HEK293 (cell line): ENCODE measurements around the gene RAET1L.

Source experiments
- ZBTB20 ChIP-seq: fragments of 450-650 bp; formaldehyde crosslinking; IDR thresholded peaks from 2 replicates; pipeline ENCODE4 v1.5.1; 2016; ENCODE audit warnings: missing biosample characterization, missing genetic modification characterization
- ZNF274 ChIP-seq, 2 experiments: fragments of 200-500 bp in 1 of 2; fragments of 450-650 bp in 1 of 2; sonication (Bioruptor generic) in 1 of 2; formaldehyde crosslinking in 1 of 2; IDR thresholded peaks; 2 replicates each; pipeline versions ENCODE4 v1.5.1 to v1.6.1; 2014 to 2016; ENCODE audit warnings: borderline replicate concordance in 1 of 2, inconsistent platforms in 1 of 2, low read length in 1 of 2, missing biosample characterization in 1 of 2, missing genetic modification characterization in 1 of 2
- ZNF707 ChIP-seq: fragments of 450-650 bp; formaldehyde crosslinking; IDR thresholded peaks from 2 replicates; pipeline ENCODE4 v1.5.1; 2016; ENCODE audit warnings: missing biosample characterization, missing genetic modification characterization
- ZNF777 ChIP-seq: fragments of 450-650 bp; formaldehyde crosslinking; IDR thresholded peaks from 2 replicates; pipeline ENCODE4 v1.5.1; 2017; ENCODE audit warnings: missing biosample characterization, missing genetic modification characterization, borderline replicate concordance
- ZNF843 ChIP-seq: fragments of 450-650 bp; formaldehyde crosslinking; IDR thresholded peaks from 2 replicates; pipeline ENCODE4 v1.5.1; 2016; ENCODE audit warnings: missing biosample characterization, missing genetic modification characterization
- TF ChIP-seq, protein P1 (sequence below): fragments of 450-650 bp; formaldehyde crosslinking; IDR thresholded peaks from 2 replicates; pipeline ENCODE4 v1.5.1; 2016; ENCODE audit warnings: missing biosample characterization, missing genetic modification characterization
- TF ChIP-seq, protein P2 (sequence below): fragments of 450-650 bp; formaldehyde crosslinking; IDR thresholded peaks from 2 replicates; pipeline ENCODE4 v1.5.1; 2016; ENCODE audit warnings: missing biosample characterization, missing genetic modification characterization

DNA sequence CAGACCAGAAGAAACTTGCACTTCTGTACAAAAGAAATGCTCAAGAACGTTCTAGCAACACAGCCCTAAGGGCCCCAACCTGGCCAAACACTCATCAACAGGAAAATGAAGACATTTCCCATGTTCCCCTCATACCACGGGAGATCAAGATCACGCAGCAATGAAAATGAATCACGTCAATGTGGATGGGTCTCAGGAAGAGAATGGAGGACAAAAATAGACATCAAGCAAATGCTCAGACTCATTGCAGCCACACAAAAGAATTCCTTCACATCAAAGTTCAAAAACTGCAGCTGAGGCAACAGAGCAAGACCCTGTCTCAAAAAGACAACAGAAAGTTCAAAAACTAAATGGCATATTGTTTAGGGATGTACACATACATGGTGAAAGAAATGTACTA, 25.5 kb upstream of the RAET1L start:
- TF ChIP-seq ZBTB20 (tag by site-specific recombination): no peak
- TF ChIP-seq, protein P1, sequence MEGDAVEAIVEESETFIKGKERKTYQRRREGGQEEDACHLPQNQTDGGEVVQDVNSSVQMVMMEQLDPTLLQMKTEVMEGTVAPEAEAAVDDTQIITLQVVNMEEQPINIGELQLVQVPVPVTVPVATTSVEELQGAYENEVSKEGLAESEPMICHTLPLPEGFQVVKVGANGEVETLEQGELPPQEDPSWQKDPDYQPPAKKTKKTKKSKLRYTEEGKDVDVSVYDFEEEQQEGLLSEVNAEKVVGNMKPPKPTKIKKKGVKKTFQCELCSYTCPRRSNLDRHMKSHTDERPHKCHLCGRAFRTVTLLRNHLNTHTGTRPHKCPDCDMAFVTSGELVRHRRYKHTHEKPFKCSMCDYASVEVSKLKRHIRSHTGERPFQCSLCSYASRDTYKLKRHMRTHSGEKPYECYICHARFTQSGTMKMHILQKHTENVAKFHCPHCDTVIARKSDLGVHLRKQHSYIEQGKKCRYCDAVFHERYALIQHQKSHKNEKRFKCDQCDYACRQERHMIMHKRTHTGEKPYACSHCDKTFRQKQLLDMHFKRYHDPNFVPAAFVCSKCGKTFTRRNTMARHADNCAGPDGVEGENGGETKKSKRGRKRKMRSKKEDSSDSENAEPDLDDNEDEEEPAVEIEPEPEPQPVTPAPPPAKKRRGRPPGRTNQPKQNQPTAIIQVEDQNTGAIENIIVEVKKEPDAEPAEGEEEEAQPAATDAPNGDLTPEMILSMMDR: no peak
- TF ChIP-seq ZNF777 (tag by site-specific recombination): no peak
- TF ChIP-seq ZNF843 (tag by site-specific recombination): no peak
- TF ChIP-seq ZNF274 (IDR thresholded peaks at IDR 0.05; ENCODE audit: low read length): no peak
- TF ChIP-seq ZNF274 (tag by site-specific recombination; IDR thresholded peaks at IDR 0.05; ENCODE audit: borderline replicate concordance): no peak
- TF ChIP-seq, protein P2, sequence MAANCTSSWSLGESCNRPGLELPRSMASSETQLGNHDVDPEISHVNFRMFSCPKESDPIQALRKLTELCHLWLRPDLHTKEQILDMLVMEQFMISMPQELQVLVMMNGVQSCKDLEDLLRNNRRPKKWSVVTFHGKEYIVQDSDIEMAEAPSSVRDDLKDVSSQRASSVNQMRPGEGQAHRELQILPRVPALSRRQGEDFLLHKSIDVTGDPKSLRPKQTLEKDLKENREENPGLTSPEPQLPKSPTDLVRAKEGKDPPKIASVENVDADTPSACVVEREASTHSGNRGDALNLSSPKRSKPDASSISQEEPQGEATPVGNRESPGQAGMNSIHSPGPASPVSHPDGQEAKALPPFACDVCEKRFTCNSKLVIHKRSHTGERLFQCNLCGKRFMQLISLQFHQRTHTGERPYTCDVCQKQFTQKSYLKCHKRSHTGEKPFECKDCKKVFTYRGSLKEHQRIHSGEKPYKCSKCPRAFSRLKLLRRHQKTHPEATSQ (tag by site-specific recombination): no peak
- TF ChIP-seq ZNF707: no peak
